Skeletal muscle satellite cell (primary cell): Measurements from ENCODE around the gene SH3TC2.

Experiments used
- H3K27me3 ChIP-seq: 2 replicates; pipeline ENCODE4 v1.7.0; 2013; ENCODE audit warnings: low read length; ENCODE audit not compliant: control insufficient read depth, insufficient read depth
- H3K36me3 ChIP-seq: 2 replicates; pipeline ENCODE4 v1.7.0; 2013; ENCODE audit warnings: mild to moderate bottlenecking, control low read depth, low read length; ENCODE audit not compliant: insufficient read depth
- H3K4me1 ChIP-seq: 2 replicates; pipeline ENCODE4 v1.7.0; 2013; ENCODE audit warnings: low read length; ENCODE audit not compliant: control insufficient read depth, insufficient read depth
- H3K4me2 ChIP-seq: 2 replicates; pipeline ENCODE4 v1.7.0; 2013; ENCODE audit warnings: mild to moderate bottlenecking, low read length
- H3K4me3 ChIP-seq: 2 replicates; pipeline ENCODE4 v1.7.0; 2013; ENCODE audit warnings: low read length
- H3K9ac ChIP-seq: 2 replicates; pipeline ENCODE4 v1.7.0; 2013; ENCODE audit warnings: mild to moderate bottlenecking, low read depth, low read length, moderate library complexity
- H3K9me3 ChIP-seq: replicated peaks from 2 replicates; pipeline ENCODE4 v1.7.0; 2013; ENCODE audit warnings: mild to moderate bottlenecking, control low read depth, low read length

The SH3TC2 gene

DNA sequence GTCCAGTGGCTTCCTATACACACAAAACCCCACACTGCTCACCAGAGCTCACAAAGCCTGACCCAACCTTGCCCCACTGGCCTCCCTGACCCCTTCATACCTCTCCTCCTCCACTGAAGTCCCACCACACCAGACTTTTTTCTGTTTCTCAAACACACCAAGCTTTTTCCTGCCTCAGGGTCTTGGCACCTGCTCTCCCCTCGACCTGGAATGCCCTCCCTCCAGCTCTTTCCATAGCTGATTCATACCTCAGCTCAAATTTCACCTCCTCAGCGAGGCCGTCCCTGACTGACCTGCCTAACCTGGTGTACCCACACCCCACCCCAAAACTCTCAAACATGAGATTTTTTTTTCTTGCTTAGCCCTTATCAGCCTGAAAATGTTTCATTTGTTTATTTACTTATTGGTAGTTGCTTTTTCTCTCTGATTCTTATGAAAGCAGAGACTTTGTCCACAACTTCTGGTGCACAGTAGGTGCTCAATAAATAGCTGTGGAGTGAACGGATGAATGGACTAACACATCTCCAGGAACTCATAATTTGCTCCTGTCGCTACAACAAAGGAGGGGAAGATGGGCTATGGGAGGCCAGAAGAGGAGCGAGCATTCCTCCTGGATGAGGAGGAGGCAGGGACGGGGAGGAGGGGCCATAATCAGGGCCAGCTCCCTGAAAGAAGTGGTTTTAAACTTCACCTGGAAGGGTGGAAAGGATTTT lies 84.3 kb downstream of the SH3TC2 start:
- H3K9ac ChIP-seq, result peak overlapping the region; percentile 75
- H3K4me3 ChIP-seq, result no peak overlapping the region
- H3K36me3 ChIP-seq, result no peaks in the 10 kb centered on the region
- H3K4me2 ChIP-seq, result peak overlapping the region; percentile 7
- H3K4me1 ChIP-seq, result peaks cover 51% of the 10 kb centered on the region
- no peaks in the 10 kb centered on the region for H3K27me3 ChIP-seq
- H3K9me3 ChIP-seq, result no peaks in the 10 kb centered on the region

DNA sequence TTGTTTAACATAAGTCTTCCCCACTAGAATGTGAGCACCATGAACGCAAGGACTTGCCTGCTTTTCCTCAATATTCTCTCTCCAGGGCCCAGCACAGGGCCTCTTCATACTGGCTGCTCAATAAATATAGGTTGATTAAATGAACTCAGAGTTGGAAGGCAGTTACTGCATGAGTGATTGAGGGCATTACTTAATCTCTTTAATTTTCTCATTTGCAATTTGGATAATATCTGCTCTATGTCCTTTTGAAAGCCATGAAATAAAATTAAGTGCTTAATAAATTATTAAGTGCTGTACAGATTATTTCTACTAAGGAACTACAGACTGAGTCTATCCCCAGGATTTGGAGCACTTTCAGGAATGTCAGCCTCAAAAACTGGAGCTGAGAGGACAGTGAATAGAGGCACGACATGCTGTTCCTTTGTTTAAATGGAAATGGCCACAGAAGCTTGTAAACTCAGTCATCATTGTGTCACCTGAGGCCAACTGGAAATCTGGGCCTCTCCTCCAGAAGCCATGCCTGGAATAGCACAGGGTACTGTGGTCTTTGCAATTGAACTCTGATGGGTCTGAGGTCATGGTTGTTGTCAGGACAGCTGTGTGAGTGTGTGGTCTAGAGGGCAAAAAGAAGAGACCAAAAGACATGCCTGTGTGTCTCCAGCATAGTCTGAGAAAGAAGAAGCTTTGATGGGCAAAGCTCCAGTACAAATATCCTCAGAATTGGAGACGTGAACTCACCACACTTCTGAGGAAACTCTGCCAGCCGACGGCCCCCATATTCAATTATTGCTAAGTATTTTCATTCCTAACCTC lies 86.1 kb downstream of the SH3TC2 start:
- peak overlapping the region; percentile 7 for H3K4me2 ChIP-seq
- no peaks in the 10 kb centered on the region for H3K9me3 ChIP-seq
- H3K4me3 ChIP-seq, result no peak overlapping the region
- H3K36me3 ChIP-seq, result no peaks in the 10 kb centered on the region
- H3K9ac ChIP-seq, result peak overlapping the region; percentile 75
- H3K4me1 ChIP-seq, result peaks cover 69% of the 10 kb centered on the region
- no peaks in the 10 kb centered on the region for H3K27me3 ChIP-seq

DNA sequence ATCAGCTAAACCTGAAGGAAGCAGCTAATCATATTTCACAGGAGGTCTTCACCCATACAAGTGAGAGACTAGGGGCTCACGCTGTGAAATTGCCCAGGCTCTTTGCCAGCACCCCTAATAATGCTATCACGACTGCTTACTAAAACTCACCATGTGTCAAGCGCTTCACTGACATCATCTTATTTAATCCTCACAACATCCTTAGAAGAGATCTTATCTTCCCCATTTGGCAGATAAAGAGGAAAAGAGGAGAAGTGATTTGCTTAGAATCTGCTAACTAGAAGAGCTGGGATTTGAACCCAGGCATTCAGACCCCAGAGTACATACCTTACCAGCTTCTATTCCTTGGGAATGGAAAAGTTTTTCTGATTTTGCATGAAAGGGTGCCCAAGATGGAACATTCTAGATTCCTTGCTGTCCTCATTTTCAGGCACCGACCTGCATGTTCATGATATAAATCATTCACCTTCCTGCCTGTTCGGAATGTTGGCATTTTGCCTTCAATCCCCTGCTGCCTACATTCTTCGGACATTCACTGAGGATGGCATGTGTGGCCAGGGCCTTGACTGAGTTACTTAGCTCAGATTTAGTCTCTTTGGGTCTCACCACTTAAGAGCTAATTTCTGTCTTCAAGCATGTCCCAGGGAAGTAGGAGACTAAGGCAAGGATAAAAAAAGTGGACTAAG lies 88.1 kb downstream of the SH3TC2 start:
- no peaks in the 10 kb centered on the region for H3K27me3 ChIP-seq
- H3K4me1 ChIP-seq, result peaks cover 83% of the 10 kb centered on the region
- H3K4me2 ChIP-seq, result no peak overlapping the region
- no peak overlapping the region for H3K4me3 ChIP-seq
- no peaks in the 10 kb centered on the region for H3K9me3 ChIP-seq
- no peak overlapping the region for H3K9ac ChIP-seq
- no peaks in the 10 kb centered on the region for H3K36me3 ChIP-seq

DNA sequence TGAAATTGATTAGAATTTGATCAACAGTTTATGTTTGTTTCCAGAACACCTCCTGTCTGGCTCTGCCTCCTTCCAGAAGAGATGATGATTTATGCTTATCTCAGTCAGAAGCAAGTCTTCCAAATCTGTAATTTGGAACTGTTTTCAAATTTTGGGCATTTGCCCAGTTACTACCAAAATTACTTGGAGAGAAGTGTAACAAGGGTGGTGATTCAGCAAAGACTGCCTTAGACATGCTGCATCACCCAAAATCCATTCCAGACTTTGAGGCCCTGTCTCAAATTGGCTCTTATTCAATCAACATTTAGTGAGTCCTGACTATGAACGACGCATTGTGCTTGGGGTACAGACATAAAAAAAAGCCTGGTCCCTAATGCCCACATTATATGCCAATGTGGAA lies 89.4 kb downstream of the SH3TC2 start:
- Histone ChIP-seq H3K4me2 (peak overlapping the region; percentile 66), H3K4me3 (peak overlapping the region; percentile 32), H3K36me3 (no peaks in the 10 kb centered on the region), H3K4me1 (peaks cover 83% of the 10 kb centered on the region), H3K27me3 (no peaks in the 10 kb centered on the region), H3K9me3 (no peaks in the 10 kb centered on the region), H3K9ac (peak overlapping the region; percentile 85)

DNA sequence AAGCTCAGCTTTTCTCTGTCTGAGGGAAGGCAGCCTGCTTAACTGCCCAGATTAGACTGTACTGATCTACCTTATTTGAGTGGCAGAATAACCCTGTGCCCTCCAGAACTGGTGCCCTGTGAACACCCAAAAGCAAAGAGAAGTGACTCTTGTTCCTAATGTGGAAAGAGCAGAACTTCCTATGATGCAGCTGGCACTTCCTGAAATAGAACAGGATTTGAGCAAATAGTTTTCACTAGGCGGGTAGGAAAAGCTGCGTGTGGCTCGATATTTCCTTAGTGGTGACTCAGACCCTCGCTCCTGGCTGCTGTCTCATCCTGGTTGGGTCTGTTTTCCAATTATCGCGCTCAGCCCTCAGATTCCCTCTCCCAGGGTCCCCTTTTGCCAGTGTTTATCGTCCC lies 89.9 kb downstream of the SH3TC2 start:
- Histone ChIP-seq H3K27me3 (no peaks in the 10 kb centered on the region), H3K4me1 (peaks cover 83% of the 10 kb centered on the region), H3K36me3 (no peaks in the 10 kb centered on the region), H3K4me2 (peak overlapping the region; percentile 66), H3K9ac (peak overlapping the region; percentile 85), H3K4me3 (peak overlapping the region; percentile 32), H3K9me3 (no peaks in the 10 kb centered on the region)

DNA sequence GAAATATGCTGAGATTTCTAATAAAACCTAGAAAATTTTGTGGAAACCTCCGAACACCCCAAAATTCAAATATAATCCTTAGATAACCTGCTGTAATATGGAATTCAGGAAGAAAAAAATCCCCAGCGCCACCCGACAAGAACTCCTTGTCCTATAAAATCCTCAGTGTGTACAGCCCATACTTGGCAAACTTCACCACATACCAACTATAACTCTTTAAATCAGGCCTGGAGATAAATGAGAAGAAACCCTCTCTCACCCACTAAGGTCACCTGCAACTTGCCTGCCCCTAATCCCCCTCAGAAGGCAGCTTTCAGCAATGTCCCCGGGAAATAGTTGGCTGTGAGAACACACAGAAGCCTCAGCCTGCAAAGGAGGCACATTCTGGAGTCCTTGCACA lies 90.5 kb downstream of the SH3TC2 start:
- H3K4me1 ChIP-seq, result peaks cover 83% of the 10 kb centered on the region

DNA sequence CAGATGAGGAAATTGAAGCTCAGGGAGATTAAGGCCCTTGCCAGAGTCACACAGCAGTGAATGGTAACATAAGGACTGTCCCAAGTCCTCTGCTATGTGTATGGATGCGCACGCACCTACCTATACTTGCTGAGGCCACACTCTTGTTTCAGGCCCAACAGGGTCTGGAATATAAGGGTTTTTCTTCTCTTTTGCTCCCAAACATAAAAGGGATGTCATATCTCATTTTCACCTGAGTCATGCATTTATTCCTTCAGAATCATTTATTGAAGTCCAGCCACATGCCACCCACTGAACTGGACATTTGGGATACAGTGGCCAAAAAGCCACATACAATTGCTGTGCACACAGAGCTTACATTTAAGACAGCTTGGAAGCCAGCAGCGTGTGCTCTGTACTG lies 92.0 kb downstream of the SH3TC2 start:
- Histone ChIP-seq H3K4me2 (no peak overlapping the region), H3K36me3 (no peaks in the 10 kb centered on the region), H3K9ac (no peak overlapping the region), H3K4me3 (no peak overlapping the region), H3K9me3 (no peaks in the 10 kb centered on the region), H3K4me1 (peaks cover 86% of the 10 kb centered on the region), H3K27me3 (no peaks in the 10 kb centered on the region)

More for the DNA sequence above, 90.5 kb downstream of the SH3TC2 start:
- no peaks in the 10 kb centered on the region for H3K27me3 ChIP-seq
- H3K9ac ChIP-seq, result peak overlapping the region; percentile 85
- H3K4me3 ChIP-seq, result peak overlapping the region; percentile 12
- H3K36me3 ChIP-seq, result no peaks in the 10 kb centered on the region
- H3K4me2 ChIP-seq, result peak overlapping the region; percentile 66
- no peaks in the 10 kb centered on the region for H3K9me3 ChIP-seq

DNA sequence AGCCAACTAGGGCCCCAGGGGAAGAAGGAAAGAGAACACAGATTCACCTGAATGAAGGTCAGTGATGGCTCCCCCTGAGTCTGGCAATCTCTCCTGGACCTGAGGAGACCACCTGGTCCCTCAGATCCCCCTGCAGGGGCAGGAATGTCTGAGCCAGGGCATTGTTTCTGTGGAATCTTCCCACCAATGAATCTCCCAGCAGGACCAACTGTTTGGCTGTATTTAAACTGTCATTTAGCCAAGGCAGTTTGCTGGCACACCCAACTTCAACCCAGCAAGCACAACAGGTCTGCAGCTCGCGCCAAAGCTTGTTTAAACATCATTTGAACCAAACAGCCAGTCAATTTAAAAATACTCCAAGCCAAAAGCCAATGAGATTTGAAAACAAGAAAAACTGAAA lies 92.6 kb downstream of the SH3TC2 start:
- H3K9me3 ChIP-seq, result no peaks in the 10 kb centered on the region
- H3K4me1 ChIP-seq, result peaks cover 91% of the 10 kb centered on the region
- H3K36me3 ChIP-seq, result no peaks in the 10 kb centered on the region
- H3K4me3 ChIP-seq, result no peak overlapping the region
- H3K9ac ChIP-seq, result peak overlapping the region; percentile 66
- peak overlapping the region; percentile 19 for H3K4me2 ChIP-seq
- no peaks in the 10 kb centered on the region for H3K27me3 ChIP-seq

DNA sequence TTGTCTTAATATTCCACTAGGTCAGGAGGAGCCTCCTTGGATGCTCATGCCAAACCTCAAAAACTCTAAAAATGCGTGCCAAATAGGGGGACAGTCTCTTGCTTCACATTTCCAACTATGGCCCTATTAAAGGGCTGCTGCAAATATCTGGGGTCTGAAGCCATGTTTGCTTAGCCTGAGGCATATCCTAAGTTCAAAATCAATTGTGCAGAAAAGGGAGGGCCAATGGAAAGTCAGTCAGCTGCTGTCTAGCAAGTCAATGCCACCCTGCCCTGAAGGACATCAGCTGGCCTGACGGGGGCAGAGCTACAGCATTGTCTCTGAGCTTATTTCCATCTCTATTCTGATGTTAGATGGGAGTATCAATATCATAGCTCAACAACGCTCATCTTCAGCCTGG lies 93.6 kb downstream of the SH3TC2 start:
- H3K9ac ChIP-seq, result peak overlapping the region; percentile 66
- H3K4me1 ChIP-seq, result peaks cover 87% of the 10 kb centered on the region
- no peak overlapping the region for H3K4me3 ChIP-seq
- H3K27me3 ChIP-seq, result no peaks in the 10 kb centered on the region
- H3K36me3 ChIP-seq, result no peaks in the 10 kb centered on the region
- H3K4me2 ChIP-seq, result peak overlapping the region; percentile 19
- no peaks in the 10 kb centered on the region for H3K9me3 ChIP-seq

DNA sequence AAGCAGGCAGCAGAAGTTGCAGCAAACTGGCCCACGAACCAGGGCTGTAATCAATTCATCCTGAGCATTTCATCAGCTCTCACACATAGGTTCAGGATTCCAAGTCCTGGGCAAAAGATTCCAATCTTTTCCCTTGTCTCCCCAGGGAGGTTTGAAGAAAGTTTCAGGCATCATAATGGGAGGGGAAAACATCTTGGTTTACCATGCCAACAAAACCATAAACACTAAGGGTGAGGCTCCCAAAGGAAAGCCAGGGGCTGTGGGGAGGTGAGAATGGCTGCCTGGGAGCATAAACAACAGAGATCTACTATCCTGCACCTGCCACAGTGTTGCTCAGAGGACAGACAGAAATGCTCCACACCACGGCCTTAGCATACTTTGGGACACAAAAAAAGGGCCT lies 94.6 kb downstream of the SH3TC2 start:
- Histone ChIP-seq H3K9ac (peak overlapping the region; percentile 80), H3K27me3 (no peaks in the 10 kb centered on the region), H3K4me3 (no peak overlapping the region), H3K9me3 (no peaks in the 10 kb centered on the region), H3K36me3 (no peaks in the 10 kb centered on the region), H3K4me1 (peaks cover 77% of the 10 kb centered on the region), H3K4me2 (no peak overlapping the region)

DNA sequence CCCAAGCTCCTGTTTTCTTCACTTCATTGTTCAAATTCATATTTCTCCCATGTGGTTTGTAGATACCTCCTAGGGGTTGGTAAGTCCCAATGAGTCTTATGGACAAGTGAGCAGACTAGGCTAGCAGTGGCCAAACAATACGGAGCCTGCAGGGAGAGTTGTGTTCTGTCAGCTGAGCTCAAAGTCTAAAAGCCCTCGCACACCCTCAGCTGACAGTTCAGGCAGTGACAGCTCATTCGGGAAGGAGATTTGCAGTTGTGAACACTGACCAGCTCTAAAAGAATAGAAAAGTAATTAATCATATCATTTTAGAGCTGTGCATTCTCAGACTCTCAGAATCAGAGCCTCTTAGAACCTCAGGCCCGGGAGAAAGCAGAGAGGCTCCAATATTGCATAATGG lies 95.1 kb downstream of the SH3TC2 start:
- H3K9ac ChIP-seq, result peak overlapping the region; percentile 80
- H3K4me1 ChIP-seq, result peaks cover 72% of the 10 kb centered on the region
- H3K36me3 ChIP-seq, result no peaks in the 10 kb centered on the region
- H3K4me3 ChIP-seq, result no peak overlapping the region
- no peak overlapping the region for H3K4me2 ChIP-seq
- H3K9me3 ChIP-seq, result no peaks in the 10 kb centered on the region
- no peaks in the 10 kb centered on the region for H3K27me3 ChIP-seq
